IMR-90 (cell line): ENCODE data around the gene HPN. TPM values are rescaled to one million over a fixed set of nuclear protein-coding genes. Genes with fewer than 3 reads are reported as not detected.

Experiments
- ATAC-seq: fragments of 200-7000 bp; cut with Tn5 transposase; 2 replicates; pipeline ENCODE4 v1.9.1; 2020; ENCODE audit warnings: low read depth, mild to moderate bottlenecking, moderate library complexity
- BruUV-seq: library from RNA; stranded (reverse); fragments of 400-500 nt; replicated peaks from 2 replicates; lab custom pipeline; 2021; lab: Mats Ljungman, UMichigan
- CTCF ChIA-PET: fragments of 300-600 bp; formaldehyde crosslinking; extraction: SDS; loops from one replicate; lab custom pipeline; 2021; ENCODE audit warnings: antibody characterized with exemption; lab: Yijun Ruan, JAX
- POLR2A ChIA-PET: fragments of 300-600 bp; sonication (Branson Sonifier 250); formaldehyde crosslinking; loops from one replicate; lab custom pipeline; 2022; ENCODE audit warnings: antibody characterized with exemption; ENCODE audit not compliant: unreplicated experiment; lab: Charles Lee
- DNase-seq: peaks from one replicate; pipeline ENCODE4 v3.0.0; 2013
- H2AFZ ChIP-seq: replicated peaks from 2 replicates; pipeline ENCODE3; 2013; ENCODE audit warnings: low read length, mild to moderate bottlenecking; ENCODE audit not compliant: poor library complexity
- H2AK5ac ChIP-seq: 2 replicates; pipeline ENCODE4 v1.6.1; 2013; ENCODE audit warnings: low read depth, low read length, inconsistent platforms
- H2AK9ac ChIP-seq: replicated peaks from 2 replicates; pipeline ENCODE3; 2013; ENCODE audit warnings: mild to moderate bottlenecking, low read depth, low read length, moderate library complexity; ENCODE audit not compliant: poor library complexity
- H2BK120ac ChIP-seq: 2 replicates; pipeline ENCODE4 v1.6.1; 2013; ENCODE audit warnings: low read depth, low read length, inconsistent platforms
- H2BK15ac ChIP-seq: 3 replicates; pipeline ENCODE4 v1.6.1; 2013; ENCODE audit warnings: low read depth, low read length, inconsistent platforms
- H2BK20ac ChIP-seq: 2 replicates; pipeline ENCODE4 v1.6.1; 2013; ENCODE audit warnings: low read depth, mild to moderate bottlenecking, inconsistent platforms, low read length, moderate library complexity
- H2BK5ac ChIP-seq: 2 replicates; pipeline ENCODE4 v1.6.1; 2013; ENCODE audit warnings: mild to moderate bottlenecking, low read depth, low read length, inconsistent platforms; ENCODE audit not compliant: poor library complexity, severe bottlenecking
- H3K14ac ChIP-seq: replicated peaks from 2 replicates; pipeline ENCODE4 v1.6.1; 2013; ENCODE audit warnings: low read depth, low read length, inconsistent platforms
- H3K18ac ChIP-seq: 2 replicates; pipeline ENCODE4 v1.6.1; 2013; ENCODE audit warnings: low read depth, low read length, control low read depth
- H3K23ac ChIP-seq: 2 replicates; pipeline ENCODE4 v1.6.1; 2013; ENCODE audit warnings: low read depth, low read length, inconsistent platforms
- H3K27ac ChIP-seq: 2 replicates; pipeline ENCODE4 v1.5.1; 2013; ENCODE audit warnings: mild to moderate bottlenecking, control low read depth, low read length; ENCODE audit not compliant: insufficient read depth
- H3K27me3 ChIP-seq: 2 replicates; pipeline ENCODE4 v1.6.1; 2013; ENCODE audit warnings: low read length; ENCODE audit not compliant: control insufficient read depth, insufficient read depth
- H3K36me3 ChIP-seq: 2 replicates; pipeline ENCODE4 v1.6.1; 2013; ENCODE audit warnings: low read length, mixed read lengths; ENCODE audit not compliant: control insufficient read depth, insufficient read depth
- H3K4ac ChIP-seq: 2 replicates; pipeline ENCODE4 v1.6.1; 2013; ENCODE audit warnings: low read depth, low read length, inconsistent platforms
- H3K4me1 ChIP-seq: 2 replicates; pipeline ENCODE4 v1.6.1; 2013; ENCODE audit warnings: low read length, mixed read lengths; ENCODE audit not compliant: control insufficient read depth, insufficient read depth
- H3K4me2 ChIP-seq: 2 replicates; pipeline ENCODE4 v1.6.1; 2013; ENCODE audit warnings: low read depth, mild to moderate bottlenecking, control low read depth, low read length, moderate library complexity
- H3K4me3 ChIP-seq: 2 replicates; pipeline ENCODE4 v1.5.1; 2013; ENCODE audit warnings: low read depth, mild to moderate bottlenecking, control low read depth, low read length, moderate library complexity; ENCODE audit not compliant: insufficient read depth
- H3K56ac ChIP-seq: 2 replicates; pipeline ENCODE4 v1.6.1; 2013; ENCODE audit warnings: low read length, inconsistent platforms; ENCODE audit not compliant: insufficient read depth; ENCODE audit errors: extremely low read depth
- H3K79me1 ChIP-seq, 2 experiments: 2 replicates each; pipeline ENCODE4 v1.6.1; 2013; ENCODE audit warnings: low read length in 2 of 2, inconsistent platforms in 1 of 2, low read depth in 1 of 2
- H3K9ac ChIP-seq: 2 replicates; pipeline ENCODE4 v1.6.1; 2013; ENCODE audit warnings: low read depth, low read length, control low read depth
- H3K9me1 ChIP-seq: 2 replicates; pipeline ENCODE4 v1.6.1; 2013; ENCODE audit warnings: low read length, inconsistent platforms; ENCODE audit not compliant: insufficient read depth
- H3K9me3 ChIP-seq: 2 replicates; pipeline ENCODE4 v1.6.1; 2013; ENCODE audit warnings: low read length; ENCODE audit not compliant: control insufficient read depth, insufficient read depth
- H4K20me1 ChIP-seq: 2 replicates; pipeline ENCODE4 v1.6.1; 2013; ENCODE audit warnings: low read length, inconsistent platforms; ENCODE audit not compliant: insufficient read depth
- H4K5ac ChIP-seq: 2 replicates; pipeline ENCODE4 v1.6.1; 2013; ENCODE audit warnings: mild to moderate bottlenecking, low read depth, low read length, control low read depth
- H4K8ac ChIP-seq, 2 experiments: 2 replicates each; pipeline ENCODE4 v1.6.1; 2013; ENCODE audit warnings: low read depth in 2 of 2, low read length in 2 of 2, control low read depth in 1 of 2, inconsistent platforms in 1 of 2
- H4K91ac ChIP-seq: 2 replicates; pipeline ENCODE4 v1.6.1; 2013; ENCODE audit warnings: low read depth, low read length, inconsistent platforms; ENCODE audit not compliant: insufficient read depth
- CEBPB ChIP-seq: IDR thresholded peaks from 2 replicates; pipeline ENCODE4 v1.6.1; 2012; ENCODE audit warnings: low read depth, low read length, improper control_type of control experiment
- CHD1 ChIP-seq: IDR thresholded peaks from 2 replicates; pipeline ENCODE4 v1.6.1; 2012; ENCODE audit warnings: low read depth, low read length, improper control_type of control experiment
- FOS ChIP-seq: fragments of 150-350 bp; IDR thresholded peaks from 2 replicates; pipeline ENCODE4 v1.6.1; 2016; ENCODE audit warnings: low read depth, low read length
- MAFK ChIP-seq: IDR thresholded peaks from 2 replicates; pipeline ENCODE4 v1.6.1; 2012; ENCODE audit warnings: low read depth, low read length, improper control_type of control experiment
- MAZ ChIP-seq: IDR thresholded peaks from 2 replicates; pipeline ENCODE4 v1.6.1; 2012; ENCODE audit warnings: low read depth, mild to moderate bottlenecking, low read length, improper control_type of control experiment, moderate library complexity, borderline replicate concordance
- RAD21 ChIP-seq: IDR thresholded peaks from 2 replicates; pipeline ENCODE4 v1.6.1; 2012; ENCODE audit warnings: low read length, improper control_type of control experiment
- RCOR1 ChIP-seq: IDR thresholded peaks from 2 replicates; pipeline ENCODE4 v1.6.1; 2012; ENCODE audit warnings: mild to moderate bottlenecking, low read length, improper control_type of control experiment; ENCODE audit not compliant: insufficient replicate concordance
- RFX5 ChIP-seq: IDR thresholded peaks from 2 replicates; pipeline ENCODE4 v1.8.0; 2012; ENCODE audit warnings: low read depth, mild to moderate bottlenecking, low read length, moderate library complexity
- SMC3 ChIP-seq: fragments of 150-350 bp; IDR thresholded peaks from 2 replicates; pipeline ENCODE4 v1.6.1; 2016; ENCODE audit warnings: low read depth, mild to moderate bottlenecking, antibody characterized with exemption, low read length, moderate library complexity
- USF2 ChIP-seq: fragments of 150-350 bp; IDR thresholded peaks from 2 replicates; pipeline ENCODE4 v1.6.1; 2017; ENCODE audit warnings: mild to moderate bottlenecking, antibody characterized with exemption, low read length, low read depth
- WGBS, 2 experiments: methylation state at CpG; one replicate each; pipeline versions ENCODE4 v1.1.5 to v1.1.7; 2013; ENCODE audit warnings: missing lambda C conversion rate in 2 of 2; ENCODE audit not compliant: insufficient read length in 1 of 2; ENCODE audit errors: extremely low coverage in 2 of 2; 5-methylcytosine and 5-hydroxymethylcytosine counted together
- dilution Hi-C: fragments of 300-500 bp; cut with HindIII; formaldehyde crosslinking; loops from one replicate; pipeline ENCODE4 v1.14.3; 2018; ENCODE audit warnings: low sequenced_read_pairs; ENCODE audit not compliant: unreplicated experiment
- in situ Hi-C: fragments of 300-500 bp; cut with MboI; formaldehyde crosslinking; loops from 3 replicates; pipeline ENCODE4 v1.14.3; 2019; ENCODE audit warnings: low sequenced_read_pairs, inconsistent platforms, mixed read lengths
- intact Hi-C: fragments of 100-400 bp; cut with micrococcal nuclease; formaldehyde crosslinking; loops from 2 replicates; pipeline ENCODE4 v1.10.0; 2022
- polyA plus RNA-seq, 3 experiments: library from polyadenylated mRNA; depleted of rRNA; stranded (reverse); fragments of >200 nt; gene quantifications; 2 replicates each; pipeline ENCODE4 v1.2.3, GENCODE V29; 2012; ENCODE audit warnings: low replicate concordance in 1 of 3
- total RNA-seq: library from RNA; depleted of rRNA; stranded (reverse); fragments of >200 nt; gene quantifications from 2 replicates; pipeline ENCODE4 v1.2.3, GENCODE V29; 2012
- TF ChIP-seq, protein P1 (sequence below): conservative IDR thresholded peaks from 2 replicates; pipeline ENCODE4 v1.5.1; 2012; ENCODE audit warnings: mild to moderate bottlenecking, low read depth, low read length, improper control_type of control experiment

HPN gene
- total and polyA plus RNA-seq, 2 of the 4 experiments (the other 2 are of a cell fraction) = not detected

GRCh38 chr19:35089554-35089953, 48.0 kb downstream of the HPN start:
- TF ChIP-seq RFX5 = no peak
- TF ChIP-seq FOS = no peak
- TF ChIP-seq MAZ = no peak
- no peak for TF ChIP-seq USF2
- TF ChIP-seq SMC3 = no peak
- no peak for TF ChIP-seq RAD21
- no peak for TF ChIP-seq MAFK
- no peak for TF ChIP-seq RCOR1
- TF ChIP-seq, protein P1, sequence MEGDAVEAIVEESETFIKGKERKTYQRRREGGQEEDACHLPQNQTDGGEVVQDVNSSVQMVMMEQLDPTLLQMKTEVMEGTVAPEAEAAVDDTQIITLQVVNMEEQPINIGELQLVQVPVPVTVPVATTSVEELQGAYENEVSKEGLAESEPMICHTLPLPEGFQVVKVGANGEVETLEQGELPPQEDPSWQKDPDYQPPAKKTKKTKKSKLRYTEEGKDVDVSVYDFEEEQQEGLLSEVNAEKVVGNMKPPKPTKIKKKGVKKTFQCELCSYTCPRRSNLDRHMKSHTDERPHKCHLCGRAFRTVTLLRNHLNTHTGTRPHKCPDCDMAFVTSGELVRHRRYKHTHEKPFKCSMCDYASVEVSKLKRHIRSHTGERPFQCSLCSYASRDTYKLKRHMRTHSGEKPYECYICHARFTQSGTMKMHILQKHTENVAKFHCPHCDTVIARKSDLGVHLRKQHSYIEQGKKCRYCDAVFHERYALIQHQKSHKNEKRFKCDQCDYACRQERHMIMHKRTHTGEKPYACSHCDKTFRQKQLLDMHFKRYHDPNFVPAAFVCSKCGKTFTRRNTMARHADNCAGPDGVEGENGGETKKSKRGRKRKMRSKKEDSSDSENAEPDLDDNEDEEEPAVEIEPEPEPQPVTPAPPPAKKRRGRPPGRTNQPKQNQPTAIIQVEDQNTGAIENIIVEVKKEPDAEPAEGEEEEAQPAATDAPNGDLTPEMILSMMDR = no peak
- no peak for TF ChIP-seq CHD1
- no peak for TF ChIP-seq CEBPB
- in situ Hi-C loops = no loop called here
- H4K20me1 ChIP-seq = no peaks in the 10 kb centered on the region
- no peak overlapping the region for H2BK5ac ChIP-seq
- H2BK15ac ChIP-seq = no peak overlapping the region
- dilution Hi-C loops = no loop called here
- H3K56ac ChIP-seq = no peak overlapping the region
- H2AK9ac ChIP-seq = no peak overlapping the region
- intact Hi-C loops = no loop called here
- H3K4me3 ChIP-seq = no peak overlapping the region
- no TSS peak for BruUV-seq
- CTCF ChIA-PET = interaction anchor here (0.7 to 1.3 kb wide), 3 partner anchors 11 to 45 kb away, joined by 3 to 4 read pairs (median 3); no protein-coding TSS in a partner anchor
- no peak overlapping the region for H3K23ac ChIP-seq
- no peak overlapping the region for H4K8ac ChIP-seq
- H3K14ac ChIP-seq = no peak overlapping the region
- no peak overlapping the region for H2BK120ac ChIP-seq
- no peak overlapping the region for H3K4ac ChIP-seq
- ATAC-seq (no peak), DNase-seq (no peak)
- WGBS, 2 experiments = no CpG with 5 or more reads among the region's 8 CpGs
- no peak overlapping the region for H2AK5ac ChIP-seq
- peaks cover 3% of the 10 kb centered on the region; the same call in 1 of the 2 replicates for H3K27me3 ChIP-seq
- peaks cover 7% of the 10 kb centered on the region for H3K9me1 ChIP-seq
- H4K5ac ChIP-seq = no peak overlapping the region
- no peak overlapping the region for H3K27ac ChIP-seq
- no peak overlapping the region for H3K4me2 ChIP-seq
- no peak overlapping the region; the same call in 1 of the 2 replicates for H2BK20ac ChIP-seq
- no peak overlapping the region for H2AFZ ChIP-seq
- POLR2A ChIA-PET = no interaction called here
- H3K36me3 ChIP-seq = no peaks in the 10 kb centered on the region
- H3K79me1 ChIP-seq = no peaks in the 10 kb centered on the region
- no peak overlapping the region for H4K91ac ChIP-seq
- peaks cover 3% of the 10 kb centered on the region for H3K4me1 ChIP-seq
- H3K9me3 ChIP-seq = no peaks in the 10 kb centered on the region
- H3K18ac ChIP-seq = no peak overlapping the region
- no peak overlapping the region for H3K9ac ChIP-seq
